K562 (cell line): ENCODE measurements around the gene SAMD4A. TPM values are rescaled to one million over a fixed set of nuclear protein-coding genes. Genes with fewer than 3 reads are reported as not detected.

ENCODE experiments used
- ATAC-seq: fragments of 200-7000 bp; cut with Tn5 transposase; 3 replicates; pipeline ENCODE4 v1.9.1; 2020; ENCODE audit warnings: moderate library complexity
- BruUV-seq: library from RNA; stranded (reverse); fragments of 400-500 nt; replicated peaks from 2 replicates; lab custom pipeline; 2021; lab: Mats Ljungman, UMichigan
- CTCF ChIA-PET: fragments of 300-600 bp; formaldehyde crosslinking; extraction: SDS; loops from one replicate; lab custom pipeline; 2021; ENCODE audit warnings: low intra/inter-chr PET ratio; lab: Yijun Ruan, JAX
- POLR2A ChIA-PET: fragments of 300-600, 350-650 bp; sonication (Branson Sonifier 250); formaldehyde crosslinking; extraction: SDS; loops from one replicate; lab custom pipeline; 2021; ENCODE audit warnings: antibody characterized with exemption, inconsistent platforms; lab: Yijun Ruan, JAX
- DNase-seq, 4 experiments: peaks; one replicate each; pipeline versions ENCODE4 v3.0.0 to v3.0.0-alpha.2; 2011 to 2018; ENCODE audit warnings: low spot score in 3 of 4, mixed read lengths in 3 of 4; ENCODE audit errors: extremely low read depth in 1 of 4
- FAIRE-seq: peaks from 2 replicates; lab custom pipeline; 2011; peaks lifted over from hg19 to GRCh38; lab: Jason Lieb, UNC
- H2AFZ ChIP-seq: 2 replicates; pipeline ENCODE4 v1.6.0; 2011; ENCODE audit warnings: low read depth, low read length, control low read depth, inconsistent platforms
- H3K27ac ChIP-seq: fragments of 200-600 bp; 3 replicates; pipeline ENCODE4 v1.8.0; 2011; ENCODE audit warnings: low read depth, mild to moderate bottlenecking, control low read depth, inconsistent platforms, low read length, moderate library complexity, mixed read lengths; ENCODE audit errors: extremely low read depth
- H3K27me3 ChIP-seq, 2 experiments: fragments of 300-600 bp in 1 of 2; 2 replicates in 1 of 2; 3 replicates in 1 of 2; pipeline versions ENCODE4 v1.6.0 to v1.8.0; 2011; ENCODE audit warnings: inconsistent platforms in 2 of 2, low read length in 2 of 2, mild to moderate bottlenecking in 1 of 2, mixed read lengths in 1 of 2, moderate library complexity in 1 of 2; ENCODE audit not compliant: control insufficient read depth in 2 of 2, insufficient read depth in 2 of 2
- H3K36me3 ChIP-seq: fragments of 300-600 bp; 3 replicates; pipeline ENCODE4 v1.8.0; 2011; ENCODE audit warnings: mild to moderate bottlenecking, low read length, inconsistent platforms; ENCODE audit not compliant: control insufficient read depth, insufficient read depth
- H3K4me1 ChIP-seq, 2 experiments: fragments of 200-600 bp in 1 of 2; replicated peaks in 1 of 2; 2 replicates in 1 of 2; 3 replicates in 1 of 2; pipeline versions ENCODE4 v1.5.1 to v1.8.0; 2011; ENCODE audit warnings: inconsistent platforms in 2 of 2, low read length in 2 of 2, mild to moderate bottlenecking in 1 of 2, mixed read lengths in 1 of 2, moderate library complexity in 1 of 2; ENCODE audit not compliant: control insufficient read depth in 2 of 2, insufficient read depth in 2 of 2
- H3K4me2 ChIP-seq: 2 replicates; pipeline ENCODE4 v1.6.1; 2011; ENCODE audit warnings: low read length, control low read depth, inconsistent platforms, mixed read lengths; ENCODE audit not compliant: insufficient read depth
- H3K4me3 ChIP-seq: fragments of 200-600 bp; sonication (generic), shearing (Covaris generic); 2 replicates; pipeline ENCODE4 v1.5.1; 2016; ENCODE audit warnings: control low read depth, inconsistent platforms
- H3K79me2 ChIP-seq: fragments of 200-600 bp; 3 replicates; pipeline ENCODE4 v1.8.0; 2011; ENCODE audit warnings: low read length, inconsistent platforms; ENCODE audit not compliant: control insufficient read depth, insufficient read depth
- H3K9ac ChIP-seq, 2 experiments: 2 replicates each; pipeline versions ENCODE4 v1.6.0 to v1.6.1; 2011; ENCODE audit warnings: low read depth in 2 of 2, low read length in 2 of 2, control low read depth in 1 of 2, inconsistent platforms in 1 of 2, mild to moderate bottlenecking in 1 of 2, mixed read lengths in 1 of 2; ENCODE audit not compliant: insufficient read depth in 1 of 2
- H3K9me1 ChIP-seq: one replicate; pipeline ENCODE4 v1.6.0; 2011; ENCODE audit warnings: inconsistent platforms, mild to moderate bottlenecking, low read length, moderate library complexity; ENCODE audit not compliant: control insufficient read depth, insufficient read depth
- H3K9me3 ChIP-seq: replicated peaks from 2 replicates; pipeline ENCODE4 v1.5.1; 2011; ENCODE audit warnings: low read depth, low read length, inconsistent platforms; ENCODE audit not compliant: control insufficient read depth, insufficient read depth
- H4K20me1 ChIP-seq: replicated peaks from 2 replicates; pipeline ENCODE4 v1.6.1; 2011; ENCODE audit warnings: low read length, inconsistent platforms, mixed read lengths; ENCODE audit not compliant: control insufficient read depth, insufficient read depth
- ETS2 ChIP-seq: IDR thresholded peaks from 2 replicates; pipeline ENCODE4 v1.6.1; 2016; ENCODE audit warnings: borderline replicate concordance, missing genetic modification characterization, mild to moderate bottlenecking, moderate library complexity, missing compliant biosample characterization; ENCODE audit not compliant: poor library complexity, severe bottlenecking
- IRF2 ChIP-seq: sonication (generic); formaldehyde crosslinking; IDR thresholded peaks from 2 replicates; pipeline ENCODE4 v1.8.1; 2022; ENCODE audit warnings: mild to moderate bottlenecking, missing genetic modification reagents
- MITF ChIP-seq: IDR thresholded peaks from 2 replicates; pipeline ENCODE4 v1.6.1; 2014; ENCODE audit warnings: antibody characterized with exemption
- SIRT6 ChIP-seq: IDR thresholded peaks from one replicate; pipeline ENCODE4 v1.6.1; 2012; ENCODE audit warnings: low read depth, mild to moderate bottlenecking, control low read depth, inconsistent platforms, low read length, moderate library complexity
- USF2 ChIP-seq: sonication (generic); formaldehyde crosslinking; IDR thresholded peaks from 2 replicates; pipeline ENCODE4 v1.5.0; 2020; ENCODE audit warnings: missing genetic modification reagents
- ZNF253 ChIP-seq: fragments of 250-450 bp; sonication (Bioruptor Pico); conservative IDR thresholded peaks from 2 replicates; pipeline ENCODE4 v1.6.1; 2021; ENCODE audit warnings: mild to moderate bottlenecking
- ZNF57 ChIP-seq: fragments of 450-650 bp; formaldehyde crosslinking; IDR thresholded peaks from 2 replicates; pipeline ENCODE4 v1.4.0; 2020; ENCODE audit warnings: mild to moderate bottlenecking, moderate library complexity
- whole genome bisulfite sequencing: fragments of 100-300 bp; shearing (Covaris generic); methylation state at CpG from one replicate; pipeline ENCODE4 v1.1.6; 2016; ENCODE audit warnings: low coverage, mixed read lengths; ENCODE audit not compliant: insufficient coverage; ENCODE audit errors: missing lambda C conversion rate; 5-methylcytosine and 5-hydroxymethylcytosine counted together
- in situ Hi-C: fragments of 300-500 bp; cut with MboI; formaldehyde crosslinking; loops from 4 replicates; pipeline ENCODE4 v1.15.0; 2018; ENCODE audit warnings: inconsistent platforms, mixed read lengths
- intact Hi-C: fragments of 100-400 bp; cut with micrococcal nuclease; formaldehyde crosslinking; loops from 2 replicates; pipeline ENCODE4 v1.14.2; 2022
- polyA plus RNA-seq, 8 experiments: library from polyadenylated mRNA; depleted of rRNA in 4 of 8; stranded (reverse) in 5 of 8; unstranded in 3 of 8; fragments of >200 nt; fragmentation: Nextera tagmentation in 2 of 8; fragmentation: Illumina TruSeq in 1 of 8; extraction: Ambion mirVana in 2 of 8; extraction: Trizol in 1 of 8; gene quantifications; 2 replicates each; pipeline versions ENCODE4 v1.2.1 to v1.2.3, GENCODE V29; 2011 to 2014; ENCODE audit warnings: inconsistent platforms in 1 of 8, missing spikeins in 1 of 8
- total RNA-seq, 7 experiments: library from RNA; depleted of rRNA in 6 of 7; stranded (reverse); fragments of >200 nt in 6 of 7; fragmentation: Illumina TruSeq in 2 of 7; extraction: Trizol in 2 of 7; gene quantifications; 2 replicates each; pipeline versions ENCODE4 v1.2.1 to v1.2.3, GENCODE V29; 2011 to 2021; ENCODE audit warnings: low replicate concordance in 1 of 7

SAMD4A gene
- total and polyA plus RNA-seq, 9 of the 15 experiments (the other 6 are each of a cell fraction or from before 2014, with no cell fraction given), result 0.66 to 6.8 (median 3.3) TPM

GRCh38 chr14:54712465-54713200, 145.7 kb downstream of the SAMD4A start:
- Histone ChIP-seq H3K27me3 (no peaks in the 10 kb centered on the region), H3K9me3 (0 out of 2 replicates have a peak, but pooled peaks cover 1% of the 10 kb centered on the region), H3K9me1 (no peaks in the 10 kb centered on the region), H3K4me2 (no peak overlapping the region), H3K79me2 (peaks cover 61% of the 10 kb centered on the region), H4K20me1 (no peaks in the 10 kb centered on the region), H3K36me3 (peaks cover 18% of the 10 kb centered on the region; the same call in 2 of the 3 replicates), H3K27ac (no peak overlapping the region), H3K9ac (no peak overlapping the region), H3K4me1 (peaks cover 1 to 32% of the 10 kb centered on the region in 2 experiments; a peak in 2 of 5 replicates), H2AFZ (no peak overlapping the region), H3K4me3 (no peak overlapping the region)
- intact Hi-C loops (no loop called here), in situ Hi-C loops (no loop called here)
- DNase-seq (no peak), ATAC-seq (no peak), FAIRE-seq (no peak)
- no TSS peak for BruUV-seq
- TF ChIP-seq USF2 (CRISPR knock-in tag), result no peak
- TF ChIP-seq SIRT6, result no peak
- TF ChIP-seq IRF2 (CRISPR knock-in tag), result no peak
- TF ChIP-seq MITF, result no peak
- TF ChIP-seq ZNF253, result no peak
- TF ChIP-seq ETS2 (tag), result no peak
- TF ChIP-seq ZNF57, result no peak
- POLR2A ChIA-PET, result no interaction called here
- CTCF ChIA-PET, result interaction anchor here (0.6 kb wide), 1 partner anchor 17 kb away, joined by 3 read pairs; no protein-coding TSS in a partner anchor
- WGBS, result 33% methylated on average over 3 of the region's 5 CpGs
